Measurements from ENCODE around the gene DGKD.
"Not testable (repeated sequence)": the region's sequence is repeated elsewhere in the genome, so short reads cannot be mapped to it uniquely, and the experiment has no call there.

GRCh38 chr2:233374776-233375175, 20.5 kb downstream of the DGKD start:
- not testable (repeated sequence) for TF ChIP-seq POLR2A, POLR2AphosphoS5, SPI1, POU2F2, TAF1 (IDR thresholded peaks at IDR 0.05; ENCODE audit: low read depth, low read length)

All from GM12891 (cell line).